GM20000 (cell line): ENCODE data around the gene SST.
"Not testable (repeated sequence)": the region's sequence is repeated elsewhere in the genome, so short reads cannot be mapped to it uniquely, and the experiment has no call there.

Source experiments
- DNase-seq: peaks from one replicate; pipeline ENCODE4 v3.0.0; 2012; ENCODE audit warnings: low spot score
- CTCF ChIP-seq: IDR thresholded peaks from 2 replicates; pipeline ENCODE4 v1.5.1; 2012; ENCODE audit warnings: mild to moderate bottlenecking, control low read depth; ENCODE audit errors: extremely low read depth, missing control alignments

Gene SST

GRCh38 chr3:187684444-187684843 lies 14.2 kb upstream of the SST start:
- DNase-seq: no peak
- TF ChIP-seq CTCF: no peak

GRCh38 chr3:187681756-187682155 lies 11.6 kb upstream of the SST start:
- not testable (repeated sequence) for DNase-seq

- TF ChIP-seq CTCF: peak; percentile 73
- DNase-seq: peak; percentile 77
These were observed 9.6 kb upstream of the SST start for GRCh38 chr3:187679638-187680396.

GRCh38 chr3:187678726-187679268 lies 8.6 kb upstream of the SST start:
- peak; percentile 35 for DNase-seq
- no peak for TF ChIP-seq CTCF

- no peak for DNase-seq
- TF ChIP-seq CTCF: no peak
These were observed 7.4 kb upstream of the SST start for GRCh38 chr3:187677604-187678003.

GRCh38 chr3:187673012-187673411 lies 2.8 kb upstream of the SST start:
- no peak for DNase-seq
- no peak for TF ChIP-seq CTCF

- no peak for DNase-seq
- no peak for TF ChIP-seq CTCF
These were observed 2.7 kb downstream of the SST start for GRCh38 chr3:187667526-187667925.
